Heart left ventricle (tissue), 16 donors: ENCODE results near the gene CFAP58. TPM values are rescaled to one million over a fixed set of nuclear protein-coding genes. Genes with fewer than 3 reads are reported as not detected.

Source experiments
- ATAC-seq, 4 donors: fragments of 200-7000 bp; cut with Tn5 transposase; one replicate each; pipeline ENCODE4 v1.9.1; 2020 to 2022; ENCODE audit warnings: moderate library complexity in 4 of 4, mild to moderate bottlenecking in 3 of 4, moderate number of reproducible peaks in 1 of 4
- DNase-seq, 5 donors: peaks; one replicate each; pipeline ENCODE4 v3.0.0-alpha.2; 2020
- H3K27ac ChIP-seq, 12 donors: fragments of 200-600 bp; sonication (generic) in 4 of 12; one replicate each; pipeline versions ENCODE4 v1.5.0 to v1.8.0; 2016 to 2022; ENCODE audit warnings: mild to moderate bottlenecking in 2 of 12
- H3K27me3 ChIP-seq, 9 donors: fragments of 200-600 bp; sonication (generic) in 2 of 9; one replicate each; pipeline versions ENCODE4 v1.5.1 to v1.8.0; 2016 to 2022; ENCODE audit warnings: mild to moderate bottlenecking in 3 of 9
- H3K36me3 ChIP-seq, 9 donors: fragments of 200-600 bp; sonication (generic) in 2 of 9; one replicate each; pipeline versions ENCODE4 v1.5.0 to v1.8.0; 2018 to 2022; ENCODE audit warnings: mild to moderate bottlenecking in 2 of 9
- H3K4me1 ChIP-seq, 12 donors: fragments of 200-600 bp; sonication (generic) in 4 of 12; one replicate each; pipeline versions ENCODE4 v1.5.0 to v1.8.0; 2016 to 2022; ENCODE audit warnings: mild to moderate bottlenecking in 3 of 12
- H3K4me3 ChIP-seq, 12 donors: fragments of 200-600 bp; sonication (generic) in 4 of 12; one replicate each; pipeline versions ENCODE4 v1.5.0 to v1.8.0; 2017 to 2022; ENCODE audit warnings: mild to moderate bottlenecking in 9 of 12, moderate library complexity in 4 of 12
- H3K9me3 ChIP-seq, 12 donors: fragments of 200-600 bp; sonication (generic) in 4 of 12; one replicate each; pipeline versions ENCODE4 v1.5.0 to v1.8.0; 2016 to 2022; ENCODE audit warnings: mild to moderate bottlenecking in 1 of 12
- CTCF ChIP-seq, 12 donors: fragments of 200-600 bp; sonication (generic) in 4 of 12; IDR thresholded peaks; one replicate each; pipeline versions ENCODE4 v1.5.0 to v1.8.0; 2018 to 2022; ENCODE audit warnings: antibody characterized with exemption in 12 of 12, mild to moderate bottlenecking in 5 of 12
- POLR2A ChIP-seq, 2 donors: fragments of 450-650 bp; IDR thresholded peaks; one replicate each; pipeline ENCODE4 v1.6.1; 2017; ENCODE audit warnings: antibody characterized with exemption in 2 of 2, mild to moderate bottlenecking in 2 of 2, moderate library complexity in 2 of 2
- WGBS, 4 donors: extraction: QIAGEN DNeasy Blood & Tissue Kit in 2 of 4; methylation state at CpG; one replicate each; pipeline versions ENCODE4 v1.1.5 to v1.1.7; 2013 to 2018; 5-methylcytosine and 5-hydroxymethylcytosine counted together
- intact Hi-C, 10 donors: fragments of 100-400 bp; cut with DNase I; formaldehyde crosslinking; loops; one replicate each; pipeline versions ENCODE4 v1.11.1 to v1.14.2; 2022
- polyA plus RNA-seq, 2 donors: library from polyadenylated mRNA; stranded (reverse); fragments of 200-250 nt; gene quantifications; one replicate each; pipeline ENCODE4 v1.2.3, GENCODE V29; 2013
- total RNA-seq, 9 donors: library from RNA; depleted of rRNA in 2 of 9; stranded (reverse); fragments of >200 nt in 2 of 9; fragmentation: NEBNext Ultra II Directional in 3 of 9; extraction: Animal tissue kit (Norgen Biotek cat#: 25700) in 3 of 9; gene quantifications; one replicate each; pipeline versions ENCODE4 v1.1.0 to v1.2.4, GENCODE V29; 2016 to 2023
- donor health status: ischemic (EF 13 %, LVEDD 7.1; RV severe dilation, severe dysfunction).
- donor health status: healthy with polysubstance abuse.
- donor health status: DM: no; HTN: yes; CAD: no.
- donor health status: DM: no; HTN: no; CAD: no.
- donor health status: ischemic (EF 25% LVEDD 6.9; RV normal size, moderate dysfunction).
- donor health status: ischemic (EF 25% LVEDD 5.7; RV mildly dilated, moderate dysfunction).
- donor health status: healthy.
- donor health status: DM: yes; HTN: yes; CAD: no.
- donor health status: ischemic (EF 35%, LVEDD 5.7; RV mildly dilated, moderate dysfunction).
- donor health status: nonischemic (EF 11% LVEDD 7.7; RV severe dilation, severe dysfunction).
- donor health status: DM: yes; HTN: yes; CAD: no.
- donor health status: PGD.
- donor health status: ischemic (EF 29% LVEDD 5.4; RV normal size, mild dysfunction).
- donor health status: nonischemic (EF 23%, LVEDD 6.1; RV moderate dilation, normal function).

CFAP58 gene
- total and polyA plus RNA-seq, 11 donors: 0.62 to 4.9 (median 3.1) TPM

DNA sequence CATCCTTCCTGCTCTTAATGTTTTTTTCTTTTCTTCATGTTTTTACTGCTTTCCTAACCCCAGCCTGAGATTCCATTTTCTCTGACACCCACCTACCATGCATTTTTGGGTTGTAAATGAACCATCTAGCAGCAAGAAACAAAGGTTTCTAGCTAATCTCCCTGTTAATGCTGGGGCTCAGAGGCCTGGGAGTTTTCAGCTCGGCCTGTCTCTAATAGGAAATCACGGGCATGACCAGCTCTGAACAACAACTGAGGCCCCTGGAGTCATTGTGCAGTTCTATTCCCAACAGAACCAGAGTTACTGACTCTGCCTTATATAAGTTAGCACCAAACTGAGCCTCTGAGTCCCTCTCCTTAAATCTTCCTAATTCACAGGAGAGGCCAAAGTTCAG is 134.8 kb downstream of the CFAP58 start:
- WGBS, 4 donors: 65 to 73% (median 70%) methylated on average over 2 of the region's 2 CpGs
- intact Hi-C loops: no loop called here

DNA sequence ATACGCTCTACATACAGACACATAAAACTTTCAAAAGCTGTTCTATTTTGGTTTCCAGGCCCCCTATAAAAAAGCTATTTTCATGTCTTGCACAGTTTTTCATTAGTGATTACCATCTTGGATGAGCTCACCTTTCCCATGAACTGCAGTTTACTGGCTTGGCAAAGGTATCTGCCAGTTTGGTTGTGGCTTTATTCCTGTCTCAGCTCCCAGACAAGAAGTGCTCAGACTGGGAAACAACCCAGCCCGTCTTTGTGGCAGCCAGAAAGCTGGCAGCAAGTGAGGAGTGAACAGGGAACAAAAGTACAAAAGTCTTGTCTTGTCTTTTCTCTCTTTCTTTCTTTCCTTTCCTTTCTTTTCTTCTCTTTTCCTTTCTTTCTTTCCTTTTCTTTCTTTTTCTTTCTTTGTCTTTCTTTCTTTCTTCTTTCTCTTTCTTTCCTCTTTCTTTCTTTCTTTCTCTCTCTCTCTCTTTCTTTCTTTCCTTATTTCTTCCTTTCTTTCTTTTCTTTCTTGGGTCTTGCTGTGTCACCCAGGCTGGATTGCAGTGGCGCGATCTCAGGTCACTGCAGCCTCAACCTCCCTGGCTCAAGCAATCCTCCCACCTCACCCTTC is 138.8 kb downstream of the CFAP58 start:
- H3K4me1 ChIP-seq: peaks cover 0 to 13% (median 6%) of the 10 kb centered on the region in 12 donors
- H3K9me3 ChIP-seq: no peaks in the 10 kb centered on the region
- H3K4me3 ChIP-seq: no peak overlapping the region
- peak in 2 of 5 donors; percentile 50 to 53 for DNase-seq
- H3K27me3 ChIP-seq: no peaks in the 10 kb centered on the region
- no peaks in the 10 kb centered on the region for H3K36me3 ChIP-seq
- WGBS, 4 donors: 77 to 79% (median 78%) methylated on average over 4 of the region's 4 CpGs
- H3K27ac ChIP-seq: no peak overlapping the region
- intact Hi-C loops: no loop called here
- TF ChIP-seq CTCF (IDR thresholded peaks at IDR 0.05): no peak
- peak; percentile 74 to 90 (median 80) for ATAC-seq

More for the DNA sequence above, 134.8 kb downstream of the CFAP58 start:
- no peak overlapping the region for H3K27ac ChIP-seq
- no peaks in the 10 kb centered on the region for H3K36me3 ChIP-seq
- peaks cover 0 to 11% (median under 1%) of the 10 kb centered on the region in 9 donors for H3K27me3 ChIP-seq
- no peaks in the 10 kb centered on the region for H3K9me3 ChIP-seq
- TF ChIP-seq POLR2A (IDR thresholded peaks at IDR 0.05) (no peak), CTCF (IDR thresholded peaks at IDR 0.05) (no peak)
- no peak overlapping the region for H3K4me3 ChIP-seq
- H3K4me1 ChIP-seq: peaks cover 0 to 12% (median 6%) of the 10 kb centered on the region in 12 donors
- ATAC-seq: no peak
- DNase-seq: no peak

- no peaks in the 10 kb centered on the region for H3K9me3 ChIP-seq
- no peak overlapping the region for H3K4me3 ChIP-seq
- H3K4me1 ChIP-seq: peaks cover 0 to 2% (median 0%) of the 10 kb centered on the region in 12 donors
- ATAC-seq (no peak), DNase-seq (no peak)
- intact Hi-C loops: no loop called here
- 62 to 91% (median 70%) methylated on average over 4 of the region's 4 CpGs for WGBS, 4 donors
- no peak overlapping the region for H3K27ac ChIP-seq
- H3K36me3 ChIP-seq: no peaks in the 10 kb centered on the region
- H3K27me3 ChIP-seq: peaks cover 0 to 11% (median 0%) of the 10 kb centered on the region in 9 donors
- no peak for TF ChIP-seq CTCF (IDR thresholded peaks at IDR 0.05)
- no peak for TF ChIP-seq POLR2A (IDR thresholded peaks at IDR 0.05)
Observed at GRCh38 chr10:104498347-104499081, 144.9 kb downstream of the CFAP58 start.

DNA sequence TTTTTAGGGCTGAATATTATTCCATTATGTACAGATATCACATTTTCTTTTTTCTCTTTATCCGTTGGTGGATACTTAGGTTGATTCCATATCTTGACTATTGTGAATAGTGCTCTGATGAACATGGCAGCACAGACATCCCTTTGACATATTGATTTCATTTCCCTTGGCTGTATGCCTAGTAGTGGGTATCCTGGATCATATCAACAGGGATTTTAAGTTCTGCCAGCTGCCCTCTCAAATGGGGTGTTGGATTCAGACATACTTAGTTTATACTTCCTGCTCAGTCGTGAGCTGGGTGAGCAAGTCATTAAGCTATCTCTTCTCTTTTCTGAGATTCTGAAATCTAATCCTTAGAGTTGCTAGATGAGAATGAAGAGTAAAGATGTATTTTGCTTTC is 147.8 kb downstream of the CFAP58 start:
- no peak for TF ChIP-seq CTCF (IDR thresholded peaks at IDR 0.05)
- TF ChIP-seq POLR2A (IDR thresholded peaks at IDR 0.05): no peak
- DNase-seq (no peak), ATAC-seq (no peak)
- H3K36me3 ChIP-seq: no peaks in the 10 kb centered on the region
- intact Hi-C loops: no loop called here
- peaks cover 0 to 14% (median 0%) of the 10 kb centered on the region in 9 donors for H3K27me3 ChIP-seq
- H3K4me1 ChIP-seq: no peaks in the 10 kb centered on the region
- WGBS, 4 donors: 40 to 46% (median 44%) methylated on average over 2 of the region's 2 CpGs
- no peaks in the 10 kb centered on the region for H3K9me3 ChIP-seq
- H3K27ac ChIP-seq: no peak overlapping the region
- no peak overlapping the region for H3K4me3 ChIP-seq
